Thoracic aorta (tissue), 2 donors: ENCODE data around the gene CCL21. TPM values are rescaled to one million over a fixed set of nuclear protein-coding genes. Genes with fewer than 3 reads are reported as not detected.

Experiments
- ATAC-seq: fragments of 150-250 bp; one replicate; pipeline ENCODE4 v1.8.0; 2017; ENCODE audit warnings: low read depth; ENCODE audit not compliant: insufficient number of reproducible peaks, low FRiP score
- DNase-seq: peaks from one replicate; pipeline ENCODE4 v3.0.0-alpha.2; 2020; ENCODE audit warnings: low spot score
- H3K27ac ChIP-seq, 2 donors: fragments of 200-600 bp; sonication (generic); 1 replicate in 1 of 2; 2 replicates in 1 of 2; pipeline ENCODE4 v1.5.1; 2016; ENCODE audit warnings: mild to moderate bottlenecking in 2 of 2, moderate library complexity in 2 of 2
- H3K27me3 ChIP-seq: fragments of 200-600 bp; sonication (generic); replicated peaks from 2 replicates; pipeline ENCODE4 v1.6.0; 2016; ENCODE audit warnings: mild to moderate bottlenecking; ENCODE audit not compliant: insufficient read depth
- H3K36me3 ChIP-seq: fragments of 200-600 bp; sonication (generic); one replicate; pipeline ENCODE4 v1.5.1; 2016
- H3K4me1 ChIP-seq, 2 donors: fragments of 200-600 bp; sonication (generic); 1 replicate in 1 of 2; 2 replicates in 1 of 2; pipeline versions ENCODE4 v1.5.1 to v1.6.0; 2016; ENCODE audit warnings: low read depth in 2 of 2, mild to moderate bottlenecking in 1 of 2; ENCODE audit not compliant: control insufficient read depth in 1 of 2
- H3K4me3 ChIP-seq: fragments of 200-600 bp; sonication (generic); 2 replicates; pipeline ENCODE4 v1.5.1; 2016; ENCODE audit warnings: mild to moderate bottlenecking
- H3K9me3 ChIP-seq: fragments of 200-600 bp; sonication (generic); 2 replicates; pipeline ENCODE4 v1.5.1; 2016
- total RNA-seq, 2 donors: library from RNA; depleted of rRNA; stranded (reverse); fragments of >200 nt; gene quantifications; one replicate each; pipeline versions ENCODE4 v1.1.0 to v1.2.3, GENCODE V29; 2016
- TF ChIP-seq, protein P1 (sequence below): fragments of 200-600 bp; sonication (generic); IDR thresholded peaks from one replicate; pipeline ENCODE4 v1.5.1; 2019; ENCODE audit warnings: antibody characterized with exemption

The CCL21 gene
- total RNA-seq, 2 donors from 2014 or later: 9.3 TPM; not detected in 1

DNA sequence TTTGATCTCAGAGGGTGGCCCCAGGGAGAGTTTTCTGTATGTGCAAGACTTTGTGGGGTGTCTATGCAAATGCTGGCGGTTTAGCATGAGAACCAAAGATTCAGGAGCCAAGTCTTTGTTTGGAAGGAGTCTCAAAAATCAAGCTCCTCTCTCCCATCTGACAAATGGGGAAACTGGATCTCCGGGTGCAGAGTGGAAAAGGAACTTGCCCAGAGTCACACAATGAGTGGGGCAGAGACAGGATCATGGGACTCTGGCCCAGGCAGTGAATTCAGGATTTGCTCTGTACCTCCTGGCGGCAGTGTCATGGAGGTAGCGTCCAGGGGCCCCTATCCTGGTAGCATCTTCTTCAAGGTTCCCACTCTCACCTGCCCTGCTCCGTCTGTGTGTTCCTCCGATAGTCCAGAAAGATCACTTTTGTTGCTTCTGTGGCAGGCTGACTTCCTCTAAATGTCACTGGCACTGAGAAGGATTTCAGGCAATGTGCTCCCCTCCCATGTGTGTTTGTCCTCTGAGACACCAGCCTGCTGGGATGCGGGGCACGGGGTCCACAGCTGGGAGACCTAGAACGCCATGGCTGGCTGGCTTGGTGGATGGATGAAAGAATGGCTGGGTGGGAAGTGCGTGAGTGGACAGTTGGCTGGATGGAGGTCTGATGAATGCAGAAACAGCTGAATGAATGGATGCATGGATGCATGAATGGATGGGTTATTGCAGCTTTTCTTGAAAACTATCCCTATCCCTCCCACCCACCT lies 22.5 kb downstream of the CCL21 start:
- Histone ChIP-seq H3K4me3 (no peak overlapping the region), H3K36me3 (peaks cover 5% of the 10 kb centered on the region), H3K27me3 (no peaks in the 10 kb centered on the region), H3K27ac (no peak overlapping the region), H3K9me3 (no peaks in the 10 kb centered on the region), H3K4me1 (peaks cover 3 to 53% of the 10 kb centered on the region in 2 donors)
- ATAC-seq: no peak
- TF ChIP-seq, protein P1, sequence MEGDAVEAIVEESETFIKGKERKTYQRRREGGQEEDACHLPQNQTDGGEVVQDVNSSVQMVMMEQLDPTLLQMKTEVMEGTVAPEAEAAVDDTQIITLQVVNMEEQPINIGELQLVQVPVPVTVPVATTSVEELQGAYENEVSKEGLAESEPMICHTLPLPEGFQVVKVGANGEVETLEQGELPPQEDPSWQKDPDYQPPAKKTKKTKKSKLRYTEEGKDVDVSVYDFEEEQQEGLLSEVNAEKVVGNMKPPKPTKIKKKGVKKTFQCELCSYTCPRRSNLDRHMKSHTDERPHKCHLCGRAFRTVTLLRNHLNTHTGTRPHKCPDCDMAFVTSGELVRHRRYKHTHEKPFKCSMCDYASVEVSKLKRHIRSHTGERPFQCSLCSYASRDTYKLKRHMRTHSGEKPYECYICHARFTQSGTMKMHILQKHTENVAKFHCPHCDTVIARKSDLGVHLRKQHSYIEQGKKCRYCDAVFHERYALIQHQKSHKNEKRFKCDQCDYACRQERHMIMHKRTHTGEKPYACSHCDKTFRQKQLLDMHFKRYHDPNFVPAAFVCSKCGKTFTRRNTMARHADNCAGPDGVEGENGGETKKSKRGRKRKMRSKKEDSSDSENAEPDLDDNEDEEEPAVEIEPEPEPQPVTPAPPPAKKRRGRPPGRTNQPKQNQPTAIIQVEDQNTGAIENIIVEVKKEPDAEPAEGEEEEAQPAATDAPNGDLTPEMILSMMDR: no peak
- no peak for DNase-seq

DNA sequence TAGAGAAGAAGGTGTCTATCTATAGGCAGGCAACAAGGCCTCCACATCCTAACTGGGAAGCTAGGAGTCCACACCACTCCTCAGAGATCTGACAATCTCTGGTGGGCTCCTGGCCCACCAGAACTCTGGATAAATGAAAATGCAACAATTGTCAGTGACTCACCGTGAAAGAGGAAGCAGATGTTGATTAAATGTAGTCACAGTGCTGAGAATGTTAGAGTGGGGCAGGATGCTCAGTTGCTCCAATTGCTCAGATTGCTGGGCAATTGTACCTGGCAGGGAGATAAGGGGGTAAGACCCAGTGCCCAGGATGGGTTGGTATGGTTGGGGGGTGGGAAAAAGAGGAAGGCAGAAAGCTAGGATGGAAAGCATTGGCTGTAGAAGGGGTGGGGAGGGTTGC lies 23.2 kb downstream of the CCL21 start:
- no peaks in the 10 kb centered on the region for H3K9me3 ChIP-seq

DNA sequence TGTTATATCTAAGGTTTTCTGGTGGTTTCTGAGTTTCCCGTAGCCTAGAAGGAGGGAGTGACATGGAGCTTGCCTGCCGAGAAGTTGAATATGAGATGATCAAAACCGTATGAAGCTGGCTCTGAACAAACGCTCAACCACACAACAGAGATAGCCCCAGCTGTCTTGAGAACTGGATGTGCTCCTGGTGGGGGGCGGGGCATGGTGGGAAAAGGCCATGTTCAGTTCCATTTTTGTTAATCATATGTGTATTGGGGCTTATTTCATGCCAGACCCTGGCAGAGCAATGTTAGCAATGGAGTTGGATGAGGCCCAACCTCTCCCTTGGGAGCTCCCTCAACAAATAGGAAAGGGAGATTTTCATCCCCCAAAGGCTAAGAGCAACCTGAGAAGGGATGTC lies 23.7 kb downstream of the CCL21 start:
- ATAC-seq (no peak), DNase-seq (no peak)
- TF ChIP-seq, protein P1: no peak
- Histone ChIP-seq H3K4me1 (peaks cover 0 to 48% of the 10 kb centered on the region in 2 donors), H3K9me3 (no peaks in the 10 kb centered on the region), H3K36me3 (peaks cover 5% of the 10 kb centered on the region), H3K4me3 (no peak overlapping the region), H3K27ac (peak overlapping the region in 1 of 2 donors; percentile 6), H3K27me3 (no peaks in the 10 kb centered on the region)

More for the DNA sequence above, 23.2 kb downstream of the CCL21 start:
- DNase-seq: no peak
- Histone ChIP-seq H3K27ac (no peak overlapping the region), H3K27me3 (no peaks in the 10 kb centered on the region), H3K4me3 (no peak overlapping the region), H3K4me1 (peaks cover 3 to 53% of the 10 kb centered on the region in 2 donors), H3K36me3 (peaks cover 5% of the 10 kb centered on the region)
- TF ChIP-seq, protein P1: no peak
- ATAC-seq: no peak

DNA sequence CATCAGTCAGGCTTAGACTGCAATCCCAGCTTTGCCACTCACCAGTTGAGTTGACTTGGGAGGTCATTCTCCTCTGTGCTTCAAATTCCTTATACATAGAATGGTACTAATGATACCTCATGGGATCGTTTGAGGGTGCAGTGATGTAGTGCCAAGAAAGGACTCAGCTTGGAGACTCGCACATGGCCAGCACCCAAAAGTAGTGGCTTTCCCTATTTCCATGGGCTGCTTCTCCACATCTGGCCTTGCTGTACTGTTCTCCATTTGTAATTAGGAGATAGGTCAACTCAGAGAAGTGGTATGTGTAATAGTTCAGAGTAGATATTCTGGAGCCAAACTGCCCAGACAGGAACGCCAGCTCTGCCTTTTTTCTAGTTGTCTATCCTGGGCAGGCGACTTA lies 24.3 kb downstream of the CCL21 start:
- no peak for ATAC-seq
- Histone ChIP-seq H3K4me3 (no peak overlapping the region), H3K36me3 (peaks cover 5% of the 10 kb centered on the region), H3K9me3 (no peaks in the 10 kb centered on the region), H3K27ac (peak overlapping the region in 1 of 2 donors; percentile 6), H3K27me3 (no peaks in the 10 kb centered on the region), H3K4me1 (peaks cover 0 to 41% of the 10 kb centered on the region in 2 donors)
- DNase-seq: no peak
- TF ChIP-seq, protein P1: no peak

DNA sequence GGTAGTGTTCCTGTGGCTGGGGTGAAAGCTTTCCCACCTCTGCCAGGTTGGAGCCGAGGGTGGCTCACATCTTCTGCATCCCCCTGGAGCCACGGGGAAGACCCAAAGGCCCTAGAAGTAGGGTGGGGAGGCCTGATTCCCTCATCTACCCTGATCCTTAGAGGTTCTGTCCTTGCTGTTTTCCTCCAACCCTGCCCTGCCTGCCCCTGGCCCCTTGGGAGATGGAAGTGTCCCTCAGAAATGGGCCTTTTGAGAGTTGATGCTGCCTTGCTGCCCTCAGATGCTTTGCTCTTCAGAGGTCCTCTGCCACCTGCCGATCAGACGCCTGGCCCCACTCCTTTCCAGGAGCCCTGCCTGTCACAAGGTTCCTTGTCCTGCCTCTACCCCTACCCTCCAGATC lies 25.1 kb downstream of the CCL21 start:
- peaks cover 5% of the 10 kb centered on the region for H3K36me3 ChIP-seq
- no peak for ATAC-seq

More for the DNA sequence above, 25.1 kb downstream of the CCL21 start:
- no peak for DNase-seq
- Histone ChIP-seq H3K4me3 (no peak overlapping the region), H3K27me3 (no peaks in the 10 kb centered on the region), H3K9me3 (no peaks in the 10 kb centered on the region), H3K4me1 (peaks cover 0 to 38% of the 10 kb centered on the region in 2 donors), H3K27ac (no peak overlapping the region)
- TF ChIP-seq, protein P1: no peak
